ENCODE results near the gene KCNJ12.

- TF ChIP-seq CHD2 (IDR thresholded peaks at IDR 0.05; ENCODE audit: low read length, partially characterized antibody) (no peak), FOSL2 (IDR thresholded peaks at IDR 0.05) (no peak), FOSL2 (CRISPR knock-in tag; IDR thresholded peaks at IDR 0.05) (no peak), POLR2A (IDR thresholded peaks at IDR 0.05; ENCODE audit: low read length) (no peak), SMC3 (IDR thresholded peaks at IDR 0.05) (no peak), REST (IDR thresholded peaks at IDR 0.05) (no peak), CTCF (IDR thresholded peaks at IDR 0.05) (no peak), MAX (IDR thresholded peaks at IDR 0.05) (no peak), RAD21 (conservative IDR thresholded peaks at IDR 0.05 in 1 of 2, IDR thresholded peaks at IDR 0.05 in 1 of 2) (no peak), RCOR1 (IDR thresholded peaks at IDR 0.05; ENCODE audit: low read depth, low read length) (no peak), EP300 (IDR thresholded peaks at IDR 0.05) (no peak), E2F6 (IDR thresholded peaks at IDR 0.05; ENCODE audit: borderline replicate concordance, low read depth) (no peak)
These were observed 996 bp upstream of the KCNJ12 start for GRCh38 chr17:21375162-21375560.

Measured in A549 (cell line).